ENCODE results near the gene MGAT3. TPM values are rescaled to one million over a fixed set of nuclear protein-coding genes. Genes with fewer than 3 reads are reported as not detected.
A peak's percentile ranks its signal among the peaks of the same experiment; 100 is the strongest.
"Not testable (repeated sequence)": the region's sequence is repeated elsewhere in the genome, so short reads cannot be mapped to it uniquely, and the experiment has no call there.

Gene MGAT3
- total RNA-seq, 1 donor from 2014 or later, result 47.0 TPM

- H3K27ac Mint-ChIP-seq, result peak overlapping the region; percentile 53
- TF ChIP-seq, protein P1, sequence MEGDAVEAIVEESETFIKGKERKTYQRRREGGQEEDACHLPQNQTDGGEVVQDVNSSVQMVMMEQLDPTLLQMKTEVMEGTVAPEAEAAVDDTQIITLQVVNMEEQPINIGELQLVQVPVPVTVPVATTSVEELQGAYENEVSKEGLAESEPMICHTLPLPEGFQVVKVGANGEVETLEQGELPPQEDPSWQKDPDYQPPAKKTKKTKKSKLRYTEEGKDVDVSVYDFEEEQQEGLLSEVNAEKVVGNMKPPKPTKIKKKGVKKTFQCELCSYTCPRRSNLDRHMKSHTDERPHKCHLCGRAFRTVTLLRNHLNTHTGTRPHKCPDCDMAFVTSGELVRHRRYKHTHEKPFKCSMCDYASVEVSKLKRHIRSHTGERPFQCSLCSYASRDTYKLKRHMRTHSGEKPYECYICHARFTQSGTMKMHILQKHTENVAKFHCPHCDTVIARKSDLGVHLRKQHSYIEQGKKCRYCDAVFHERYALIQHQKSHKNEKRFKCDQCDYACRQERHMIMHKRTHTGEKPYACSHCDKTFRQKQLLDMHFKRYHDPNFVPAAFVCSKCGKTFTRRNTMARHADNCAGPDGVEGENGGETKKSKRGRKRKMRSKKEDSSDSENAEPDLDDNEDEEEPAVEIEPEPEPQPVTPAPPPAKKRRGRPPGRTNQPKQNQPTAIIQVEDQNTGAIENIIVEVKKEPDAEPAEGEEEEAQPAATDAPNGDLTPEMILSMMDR (conservative IDR thresholded peaks at IDR 0.05), result no peak
- H3K9me3 Mint-ChIP-seq, result no peaks in the 10 kb centered on the region
- peaks cover 35% of the 10 kb centered on the region for H3K4me1 Mint-ChIP-seq (ENCODE audit: unreplicated experiment)
- no peaks in the 10 kb centered on the region for H3K27me3 Mint-ChIP-seq
- peaks cover 12% of the 10 kb centered on the region for H3K36me3 Mint-ChIP-seq
- peak overlapping the region; percentile 96 for H3K4me3 Mint-ChIP-seq
- DNase-seq (ENCODE audit: extremely low spot score, unreplicated experiment), result no peak
Measured at GRCh38 chr22:39503630-39504029, 46.8 kb downstream of the MGAT3 start.

DNA sequence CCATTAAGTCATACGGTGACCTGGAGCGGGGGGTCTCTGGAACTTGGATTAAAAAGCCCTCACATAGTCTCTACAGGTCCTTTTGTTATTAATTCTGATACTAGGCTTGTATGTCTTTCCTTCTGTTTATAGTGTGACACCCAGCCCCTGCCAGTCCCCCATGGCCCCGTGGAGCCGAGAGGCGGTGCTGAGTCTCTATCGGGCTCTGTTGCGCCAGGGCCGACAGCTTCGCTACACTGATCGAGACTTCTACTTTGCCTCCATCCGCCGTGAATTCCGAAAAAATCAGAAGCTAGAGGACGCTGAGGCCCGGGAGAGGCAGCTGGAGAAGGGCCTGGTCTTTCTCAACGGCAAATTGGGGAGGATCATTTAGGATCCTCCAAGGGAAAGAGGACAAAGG lies 47.3 kb downstream of the MGAT3 start:
- no peak for DNase-seq (ENCODE audit: extremely low spot score, unreplicated experiment)
- TF ChIP-seq, protein P1 (conservative IDR thresholded peaks at IDR 0.05), result no peak
- Mint-ChIP-seq H3K36me3 (peaks cover 14% of the 10 kb centered on the region), H3K9me3 (no peaks in the 10 kb centered on the region), H3K27ac (no peak overlapping the region), H3K4me3 (peak overlapping the region; percentile 96), H3K4me1 (ENCODE audit: unreplicated experiment) (peaks cover 31% of the 10 kb centered on the region), H3K27me3 (no peaks in the 10 kb centered on the region)

GRCh38 chr22:39507021-39507420 lies 50.2 kb downstream of the MGAT3 start:
- not testable (repeated sequence) for H3K4me3 Mint-ChIP-seq; H3K27me3 Mint-ChIP-seq; DNase-seq (ENCODE audit: extremely low spot score, unreplicated experiment); H3K9me3 Mint-ChIP-seq
- Mint-ChIP-seq H3K4me1 (ENCODE audit: unreplicated experiment) (peaks cover 13% of the 10 kb centered on the region), H3K27ac (peak overlapping the region; percentile 28), H3K36me3 (peaks cover 17% of the 10 kb centered on the region)

DNA sequence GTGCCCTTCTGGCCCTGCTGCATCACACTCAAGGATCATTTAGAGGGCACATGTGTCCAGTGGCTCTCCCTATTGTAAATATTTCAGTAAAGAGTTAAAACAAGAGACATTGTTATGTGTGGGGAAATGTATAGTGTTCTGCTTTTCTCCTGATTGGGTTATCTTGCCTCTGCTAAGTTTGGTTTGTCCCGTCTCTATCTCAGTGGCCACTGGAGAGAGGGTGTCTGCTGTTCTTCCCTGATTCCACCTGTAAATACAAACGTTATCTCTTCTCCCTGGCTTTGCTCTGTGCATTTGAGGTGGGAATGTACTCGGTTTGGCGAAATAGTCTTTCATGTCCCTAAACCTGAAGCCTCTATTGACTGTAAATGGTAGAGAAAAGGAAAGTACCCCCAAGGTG lies 51.6 kb downstream of the MGAT3 start:
- Mint-ChIP-seq H3K27me3 (no peaks in the 10 kb centered on the region), H3K36me3 (peaks cover 17% of the 10 kb centered on the region), H3K27ac (no peak overlapping the region), H3K4me1 (ENCODE audit: unreplicated experiment) (peaks cover 4% of the 10 kb centered on the region), H3K4me3 (no peak overlapping the region), H3K9me3 (no peaks in the 10 kb centered on the region)
- TF ChIP-seq, protein P1 (conservative IDR thresholded peaks at IDR 0.05), result no peak
- DNase-seq (ENCODE audit: extremely low spot score, unreplicated experiment), result no peak

DNA sequence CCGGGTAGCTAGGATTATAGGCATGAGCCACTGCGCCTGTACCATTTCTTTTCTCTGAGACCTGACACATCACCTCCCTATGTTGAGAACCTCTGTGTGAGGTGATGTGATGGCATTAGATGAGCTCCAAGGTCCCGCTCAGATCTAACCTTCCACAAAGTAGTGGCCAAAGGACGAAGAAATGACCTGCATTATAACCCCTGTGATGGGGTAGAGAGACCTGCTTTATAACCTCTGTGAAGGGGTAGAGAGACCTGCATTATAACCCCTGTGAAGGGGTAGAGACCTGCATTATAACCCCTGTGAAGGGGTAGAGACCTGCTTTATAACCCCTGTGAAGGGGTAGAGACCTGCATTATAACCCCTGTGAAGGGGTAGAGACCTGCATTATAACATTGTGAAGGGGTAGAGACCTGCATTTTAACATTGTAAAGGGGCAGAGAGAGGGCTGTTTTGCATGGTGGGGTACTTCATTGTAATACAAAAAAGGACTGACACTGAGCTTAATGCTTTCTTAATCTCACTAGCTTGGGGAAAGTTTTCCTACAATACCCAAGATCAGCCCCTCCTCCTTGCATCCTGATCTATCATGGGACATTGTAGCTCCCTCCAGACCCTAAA lies 53.8 kb downstream of the MGAT3 start:
- Mint-ChIP-seq H3K27me3 (no peaks in the 10 kb centered on the region), H3K4me1 (ENCODE audit: unreplicated experiment) (no peaks in the 10 kb centered on the region), H3K36me3 (peaks cover 20% of the 10 kb centered on the region), H3K4me3 (no peak overlapping the region), H3K9me3 (no peaks in the 10 kb centered on the region), H3K27ac (no peak overlapping the region)
- TF ChIP-seq, protein P1 (conservative IDR thresholded peaks at IDR 0.05), result no peak
- no peak for DNase-seq (ENCODE audit: extremely low spot score, unreplicated experiment)

DNA sequence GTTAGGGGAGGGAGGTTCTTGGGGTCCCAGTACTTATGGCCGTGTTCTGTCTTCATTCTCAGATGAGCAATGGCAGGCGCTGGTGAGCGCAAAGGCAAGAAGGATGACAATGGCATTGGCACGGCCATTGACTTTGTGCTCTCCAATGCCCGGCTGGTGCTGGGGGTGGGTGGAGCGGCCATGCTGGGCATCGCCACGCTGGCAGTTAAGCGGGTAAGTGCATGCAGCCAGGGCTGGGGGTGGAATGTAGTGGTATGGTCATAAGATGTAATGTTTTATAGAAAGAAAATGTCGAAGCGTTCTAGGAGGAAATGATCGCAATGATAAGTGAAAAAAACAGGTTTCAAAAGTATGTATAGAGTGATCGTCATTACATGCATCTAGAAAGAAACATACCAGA lies 54.4 kb downstream of the MGAT3 start:
- Mint-ChIP-seq H3K36me3 (peaks cover 22% of the 10 kb centered on the region), H3K27ac (no peak overlapping the region), H3K4me3 (no peak overlapping the region), H3K27me3 (no peaks in the 10 kb centered on the region), H3K9me3 (no peaks in the 10 kb centered on the region), H3K4me1 (ENCODE audit: unreplicated experiment) (no peaks in the 10 kb centered on the region)
- TF ChIP-seq, protein P1 (conservative IDR thresholded peaks at IDR 0.05), result no peak
- no peak for DNase-seq (ENCODE audit: extremely low spot score, unreplicated experiment)

Measured in type B pancreatic cell (in vitro differentiated cells).